A673 (cell line): ENCODE data around the gene TTYH1.

Experiments used
- EZH2 ChIP-seq: fragments of 200-600 bp; sonication (generic); IDR thresholded peaks from 2 replicates; pipeline ENCODE4 v1.6.1; 2017; ENCODE audit warnings: borderline replicate concordance, low read depth, mild to moderate bottlenecking, mixed read lengths, antibody characterized with exemption, low read length; ENCODE audit not compliant: poor library complexity, severe bottlenecking
- TF ChIP-seq, protein P1 (sequence below): fragments of 300-800, 200-600 bp; sonication (generic); conservative IDR thresholded peaks from 2 replicates; pipeline ENCODE4 v1.5.1; 2017; ENCODE audit warnings: low read depth, mild to moderate bottlenecking, antibody characterized with exemption, low read length, moderate library complexity, mixed read lengths

DNA sequence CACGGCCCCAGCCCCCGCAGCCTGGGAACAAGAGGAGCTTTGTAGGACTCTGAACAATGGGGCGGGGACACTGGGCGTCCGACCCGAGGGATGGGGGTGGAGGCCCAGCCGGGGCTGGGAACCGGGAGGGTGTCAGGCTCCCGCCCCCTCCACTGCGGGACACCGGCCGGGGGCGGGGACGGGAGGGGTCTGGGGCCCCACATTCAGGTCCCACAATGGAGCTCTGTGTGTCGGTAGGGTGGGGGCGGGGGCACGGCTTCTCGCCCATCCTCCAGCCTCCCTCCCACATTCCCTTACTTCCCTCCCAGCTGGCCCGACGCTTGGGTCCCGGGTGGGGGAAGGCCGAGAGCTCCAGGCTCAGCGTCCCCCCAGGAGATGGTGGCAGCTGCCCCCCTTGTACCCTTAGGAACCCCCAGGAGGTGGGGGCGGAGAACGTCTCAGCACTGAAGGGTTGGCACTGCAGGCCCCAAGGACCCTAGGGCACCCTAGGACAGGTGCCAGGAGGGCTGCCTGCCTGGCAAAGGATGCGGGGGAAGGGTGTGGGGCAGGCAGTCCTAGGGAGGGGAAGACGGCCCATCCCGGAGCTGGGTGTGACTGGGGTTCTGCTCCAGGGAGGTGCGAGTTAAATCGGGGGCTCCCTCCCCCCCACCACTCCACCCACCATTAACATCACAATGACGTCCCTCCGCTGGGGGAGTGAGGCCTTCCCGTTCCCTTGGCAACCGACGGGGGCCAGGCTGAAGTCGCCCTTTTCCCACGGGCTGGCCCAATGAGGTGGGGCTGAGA lies 5.3 kb downstream of the TTYH1 start:
- no peak for TF ChIP-seq EZH2
- TF ChIP-seq, protein P1, sequence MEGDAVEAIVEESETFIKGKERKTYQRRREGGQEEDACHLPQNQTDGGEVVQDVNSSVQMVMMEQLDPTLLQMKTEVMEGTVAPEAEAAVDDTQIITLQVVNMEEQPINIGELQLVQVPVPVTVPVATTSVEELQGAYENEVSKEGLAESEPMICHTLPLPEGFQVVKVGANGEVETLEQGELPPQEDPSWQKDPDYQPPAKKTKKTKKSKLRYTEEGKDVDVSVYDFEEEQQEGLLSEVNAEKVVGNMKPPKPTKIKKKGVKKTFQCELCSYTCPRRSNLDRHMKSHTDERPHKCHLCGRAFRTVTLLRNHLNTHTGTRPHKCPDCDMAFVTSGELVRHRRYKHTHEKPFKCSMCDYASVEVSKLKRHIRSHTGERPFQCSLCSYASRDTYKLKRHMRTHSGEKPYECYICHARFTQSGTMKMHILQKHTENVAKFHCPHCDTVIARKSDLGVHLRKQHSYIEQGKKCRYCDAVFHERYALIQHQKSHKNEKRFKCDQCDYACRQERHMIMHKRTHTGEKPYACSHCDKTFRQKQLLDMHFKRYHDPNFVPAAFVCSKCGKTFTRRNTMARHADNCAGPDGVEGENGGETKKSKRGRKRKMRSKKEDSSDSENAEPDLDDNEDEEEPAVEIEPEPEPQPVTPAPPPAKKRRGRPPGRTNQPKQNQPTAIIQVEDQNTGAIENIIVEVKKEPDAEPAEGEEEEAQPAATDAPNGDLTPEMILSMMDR: no peak
